ENCODE data around the gene TBC1D5.

TBC1D5 gene

DNA sequence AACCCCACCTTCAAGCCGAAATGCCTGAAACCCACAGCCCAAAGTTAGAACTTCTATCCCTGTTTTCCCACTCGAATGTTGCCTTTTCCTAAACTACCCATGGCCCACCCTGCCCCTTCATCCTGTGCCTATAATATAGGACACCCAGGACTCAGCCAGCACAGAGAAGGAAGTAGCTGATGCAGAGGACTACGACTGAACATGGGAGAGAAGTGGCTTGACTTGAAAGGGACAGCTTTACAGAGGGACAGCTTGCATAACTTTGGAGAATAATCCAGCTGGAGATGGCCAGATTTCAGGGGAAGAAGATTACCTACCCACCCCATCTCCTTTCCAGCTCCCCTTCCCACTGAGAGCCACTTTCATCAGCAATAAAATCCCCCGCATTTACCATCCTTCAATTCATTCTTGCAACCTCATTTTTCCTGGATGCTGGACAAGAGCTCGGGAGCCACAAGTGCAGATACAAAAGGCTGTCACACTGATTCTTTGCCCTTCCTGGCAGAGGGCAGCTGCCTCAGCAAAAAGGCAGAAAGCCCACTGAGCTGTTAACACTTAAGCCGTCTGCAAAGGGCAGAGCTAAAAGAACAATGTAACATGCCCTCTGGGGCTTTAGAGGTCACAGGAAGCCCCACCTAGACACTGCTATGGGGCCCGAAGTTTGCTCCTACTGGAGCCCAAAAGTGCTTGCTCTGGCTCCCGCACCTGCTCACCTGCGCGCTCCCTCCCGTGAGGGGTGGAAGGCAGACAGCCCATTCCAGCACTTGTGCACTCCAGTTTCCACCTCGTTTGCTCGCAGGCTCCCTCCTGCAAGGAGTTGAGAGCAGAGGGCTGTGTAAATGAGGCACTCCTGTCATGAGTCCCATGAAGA is 224.0 kb downstream of the TBC1D5 start:
- in situ Hi-C loops (cut with HindIII; ENCODE audit: low pct_ligation_motif_present, low sequenced_read_pairs): no loop called here
- no peak overlapping the region for H3K27ac ChIP-seq
- DNase-seq: no peak
- H3K4me3 ChIP-seq (ENCODE audit: low read depth, low read length): no peak overlapping the region
- H3K36me3 ChIP-seq (replicated peaks): no peaks in the 10 kb centered on the region
- H3K27me3 ChIP-seq (replicated peaks): no peaks in the 10 kb centered on the region
- TF ChIP-seq, protein P1, sequence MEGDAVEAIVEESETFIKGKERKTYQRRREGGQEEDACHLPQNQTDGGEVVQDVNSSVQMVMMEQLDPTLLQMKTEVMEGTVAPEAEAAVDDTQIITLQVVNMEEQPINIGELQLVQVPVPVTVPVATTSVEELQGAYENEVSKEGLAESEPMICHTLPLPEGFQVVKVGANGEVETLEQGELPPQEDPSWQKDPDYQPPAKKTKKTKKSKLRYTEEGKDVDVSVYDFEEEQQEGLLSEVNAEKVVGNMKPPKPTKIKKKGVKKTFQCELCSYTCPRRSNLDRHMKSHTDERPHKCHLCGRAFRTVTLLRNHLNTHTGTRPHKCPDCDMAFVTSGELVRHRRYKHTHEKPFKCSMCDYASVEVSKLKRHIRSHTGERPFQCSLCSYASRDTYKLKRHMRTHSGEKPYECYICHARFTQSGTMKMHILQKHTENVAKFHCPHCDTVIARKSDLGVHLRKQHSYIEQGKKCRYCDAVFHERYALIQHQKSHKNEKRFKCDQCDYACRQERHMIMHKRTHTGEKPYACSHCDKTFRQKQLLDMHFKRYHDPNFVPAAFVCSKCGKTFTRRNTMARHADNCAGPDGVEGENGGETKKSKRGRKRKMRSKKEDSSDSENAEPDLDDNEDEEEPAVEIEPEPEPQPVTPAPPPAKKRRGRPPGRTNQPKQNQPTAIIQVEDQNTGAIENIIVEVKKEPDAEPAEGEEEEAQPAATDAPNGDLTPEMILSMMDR (IDR thresholded peaks at IDR 0.05; ENCODE audit: low read depth, low read length, missing control alignments): no peak

DNA sequence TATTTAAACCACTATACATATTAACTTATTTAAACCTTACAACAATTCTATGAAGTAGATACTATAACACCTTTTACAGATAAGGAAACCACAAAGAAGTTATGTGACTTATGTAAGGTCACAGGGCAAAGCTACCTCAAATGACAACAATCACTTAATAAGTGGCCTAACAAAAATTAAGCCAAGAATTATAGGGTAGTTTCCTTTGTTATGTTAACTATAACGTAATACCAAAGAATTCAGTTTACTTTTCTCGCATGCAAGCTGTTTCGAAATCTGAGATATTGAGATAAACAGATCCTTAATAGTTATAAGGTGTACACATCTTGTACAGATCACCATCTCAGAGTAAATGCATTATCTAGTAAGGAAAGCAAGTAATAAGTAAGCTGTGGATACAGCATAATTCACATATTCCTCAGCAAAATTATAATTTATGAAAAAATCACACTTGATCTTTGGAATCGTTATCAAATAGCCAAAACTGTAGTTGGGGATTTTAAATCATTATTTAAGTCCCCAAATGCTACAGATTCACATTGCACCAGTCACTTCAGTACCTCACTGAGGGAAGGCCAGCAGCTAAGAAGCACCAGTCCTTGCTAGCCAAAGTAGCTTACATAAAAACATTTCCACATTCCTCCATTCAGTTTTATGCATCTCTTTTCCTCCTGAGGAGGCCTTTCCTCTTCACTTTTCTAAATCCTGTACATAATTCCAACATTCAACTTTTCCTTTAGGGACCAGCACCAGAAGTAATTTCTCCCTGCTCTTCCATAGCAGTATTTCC is 226.8 kb downstream of the TBC1D5 start:
- Histone ChIP-seq H3K27ac (no peak overlapping the region), H3K4me3 (ENCODE audit: low read depth, low read length) (no peak overlapping the region), H3K27me3 (replicated peaks) (no peaks in the 10 kb centered on the region), H3K36me3 (replicated peaks) (no peaks in the 10 kb centered on the region)
- DNase-seq: no peak
- TF ChIP-seq, protein P1 (IDR thresholded peaks at IDR 0.05; ENCODE audit: low read depth, low read length, missing control alignments): no peak
- in situ Hi-C loops (cut with HindIII; ENCODE audit: low pct_ligation_motif_present, low sequenced_read_pairs): no loop called here

DNA sequence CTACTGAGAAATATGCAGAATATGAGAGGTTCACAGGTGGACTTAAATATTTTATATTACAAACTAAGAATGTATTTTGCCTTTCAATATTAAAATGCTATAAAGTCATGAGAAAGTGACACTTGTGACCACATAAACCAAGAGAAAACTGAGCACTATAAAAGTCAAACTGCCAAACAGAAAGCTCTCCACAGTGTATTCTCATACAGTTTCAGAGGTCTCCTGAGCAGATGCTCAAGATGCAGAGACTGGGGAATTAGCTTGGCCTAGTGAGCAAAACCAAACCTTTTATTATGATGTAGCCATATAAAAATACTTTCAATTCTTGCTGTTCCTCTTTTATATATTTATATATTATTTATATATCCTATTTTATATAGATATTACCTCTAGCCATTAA is 227.8 kb downstream of the TBC1D5 start:
- in situ Hi-C loops (cut with HindIII; ENCODE audit: low pct_ligation_motif_present, low sequenced_read_pairs): no loop called here
- TF ChIP-seq, protein P1 (IDR thresholded peaks at IDR 0.05; ENCODE audit: low read depth, low read length, missing control alignments): no peak

DNA sequence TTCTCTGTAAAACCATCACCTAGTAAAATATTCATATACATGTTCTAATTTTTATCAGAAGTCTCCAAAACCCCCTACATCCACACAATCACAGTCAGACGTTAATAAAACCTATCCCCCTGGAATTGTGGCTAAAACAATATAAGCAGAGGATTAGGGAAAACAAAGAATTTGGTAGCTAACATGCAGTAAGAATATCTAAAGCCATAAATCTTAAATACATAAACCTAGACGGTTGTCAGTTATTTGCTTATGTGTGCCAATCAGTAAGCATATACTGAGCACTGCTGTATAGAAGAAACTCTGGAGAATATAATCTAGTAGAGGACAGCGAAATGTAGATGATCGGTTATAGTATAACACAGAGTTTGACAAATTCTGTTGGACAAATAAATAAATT is 232.2 kb downstream of the TBC1D5 start:
- Histone ChIP-seq H3K36me3 (replicated peaks) (no peaks in the 10 kb centered on the region), H3K27me3 (replicated peaks) (no peaks in the 10 kb centered on the region), H3K27ac (no peak overlapping the region), H3K4me3 (ENCODE audit: low read depth, low read length) (no peak overlapping the region)
- TF ChIP-seq, protein P1 (IDR thresholded peaks at IDR 0.05; ENCODE audit: low read depth, low read length, missing control alignments): no peak
- in situ Hi-C loops (cut with HindIII; ENCODE audit: low pct_ligation_motif_present, low sequenced_read_pairs): no loop called here
- DNase-seq: no peak

More for the DNA sequence above, 227.8 kb downstream of the TBC1D5 start:
- no peak overlapping the region for H3K4me3 ChIP-seq (ENCODE audit: low read depth, low read length)
- H3K27me3 ChIP-seq (replicated peaks): no peaks in the 10 kb centered on the region
- H3K36me3 ChIP-seq (replicated peaks): no peaks in the 10 kb centered on the region
- H3K27ac ChIP-seq: no peak overlapping the region
- no peak for DNase-seq

DNA sequence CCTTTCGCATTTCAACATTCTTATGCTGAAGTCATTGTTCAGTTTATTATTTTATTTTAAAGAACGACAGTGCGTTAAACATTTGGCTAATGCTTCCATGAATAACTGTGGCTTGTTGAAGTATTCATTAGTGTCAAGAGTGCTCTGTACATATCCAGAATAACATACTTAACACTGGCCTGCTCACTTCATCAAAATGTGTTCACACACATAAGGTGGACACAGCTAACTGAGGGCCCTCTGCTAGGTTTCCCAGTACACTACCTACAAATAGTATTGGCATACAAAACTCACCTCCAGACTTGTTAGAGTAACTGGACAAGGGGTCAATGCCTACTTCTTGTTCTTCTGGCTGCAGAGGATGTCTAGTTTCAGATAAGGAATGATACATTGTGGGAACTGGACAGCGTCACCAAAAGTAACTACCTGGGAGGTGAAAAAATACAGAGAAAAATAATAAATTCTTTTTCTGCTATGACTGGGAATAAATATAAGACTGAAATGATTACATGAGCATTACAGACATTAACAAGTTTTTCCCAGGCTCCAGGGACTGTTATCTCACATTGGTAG is 234.2 kb downstream of the TBC1D5 start:
- H3K36me3 ChIP-seq (replicated peaks): no peaks in the 10 kb centered on the region
- H3K4me3 ChIP-seq (ENCODE audit: low read depth, low read length): no peak overlapping the region
- no peak for DNase-seq
- H3K27me3 ChIP-seq (replicated peaks): no peaks in the 10 kb centered on the region
- in situ Hi-C loops (cut with HindIII; ENCODE audit: low pct_ligation_motif_present, low sequenced_read_pairs): no loop called here
- TF ChIP-seq, protein P1 (IDR thresholded peaks at IDR 0.05; ENCODE audit: low read depth, low read length, missing control alignments): no peak
- no peak overlapping the region for H3K27ac ChIP-seq
